NCI-H128 (cell line): ENCODE measurements around the gene DOK7.

ENCODE experiments used
- DNase-seq: peaks from one replicate; lab custom pipeline; 2025; ENCODE audit not compliant: unreplicated experiment; lab: John Stamatoyannopoulos, UW

The DOK7 gene

DNA sequence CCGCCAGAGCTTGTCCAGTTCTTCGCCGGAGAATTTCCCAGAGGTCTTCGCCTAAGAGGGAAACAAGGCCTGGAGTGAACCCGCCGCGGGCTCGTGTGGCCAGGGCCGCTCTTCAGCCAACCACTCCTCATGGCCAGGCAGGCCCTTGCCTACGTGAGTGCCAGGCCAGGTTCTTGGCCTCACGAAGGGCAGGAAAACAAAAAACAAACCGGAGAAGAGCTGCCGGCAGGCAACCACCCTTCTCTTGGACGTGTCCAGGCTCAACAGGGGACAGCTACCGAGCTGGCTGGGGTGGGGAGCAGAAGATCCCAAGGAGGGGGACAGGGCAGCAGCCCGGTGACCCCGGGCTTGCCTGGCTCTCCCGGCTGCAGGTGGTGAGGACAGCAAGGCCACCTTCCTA, 55.8 kb downstream of the DOK7 start:
- no peak for DNase-seq

DNA sequence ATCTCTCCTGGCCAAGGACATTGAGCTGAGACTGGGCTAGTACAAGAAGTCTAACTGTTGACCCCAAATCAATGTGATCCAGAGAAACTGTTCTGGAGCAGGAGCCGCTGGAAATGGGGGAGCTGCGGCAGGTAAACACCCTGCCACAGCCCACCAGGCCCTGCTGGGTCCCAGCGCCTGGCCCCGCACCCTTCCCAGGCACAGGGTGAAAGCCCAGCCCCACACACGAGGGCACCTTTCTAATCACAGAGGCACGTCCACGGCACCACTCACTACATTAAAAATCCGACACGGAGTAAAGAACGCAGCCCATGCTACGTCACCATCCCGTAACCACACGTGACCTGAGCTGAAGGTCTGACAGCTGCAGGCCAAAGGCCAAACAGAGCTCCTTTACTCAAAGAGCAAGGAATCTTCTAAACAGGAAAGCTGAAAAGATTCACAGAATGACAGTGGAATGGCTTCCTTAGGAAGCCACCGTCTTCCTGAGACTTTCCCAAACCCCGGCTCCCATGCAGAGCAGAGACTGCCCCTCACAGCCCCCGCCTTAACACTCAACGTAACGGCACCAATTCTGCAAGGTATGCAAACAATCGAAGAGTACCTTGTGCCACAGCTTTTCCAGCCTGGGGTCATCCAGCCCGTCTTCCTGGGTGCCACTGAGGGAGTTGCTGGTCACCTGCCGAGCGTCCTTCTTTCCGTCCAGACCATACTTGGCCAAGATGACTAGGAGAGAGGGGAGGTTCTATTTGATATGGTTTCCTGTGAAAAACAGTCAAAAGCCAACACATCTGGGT, 56.6 kb downstream of the DOK7 start:
- DNase-seq: no peak

DNA sequence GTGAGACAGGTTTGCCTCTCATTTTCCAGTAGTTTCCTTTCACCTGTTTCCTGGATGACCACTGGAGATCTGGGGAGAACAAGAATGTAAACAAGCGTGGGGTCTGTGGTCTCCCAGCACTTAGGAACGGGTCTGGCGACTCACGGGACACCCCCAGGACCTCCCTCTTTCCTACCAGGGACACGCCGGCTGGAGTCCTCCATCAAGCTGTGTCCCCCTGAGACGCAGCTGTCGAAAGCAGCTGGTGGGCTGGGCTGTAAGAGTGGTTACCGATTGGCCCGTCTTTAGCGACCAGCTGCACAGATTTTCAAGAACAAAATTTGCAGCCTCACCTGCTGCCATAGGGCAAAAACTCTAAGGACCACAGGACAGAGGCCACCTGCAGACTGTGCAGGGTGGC, 57.2 kb downstream of the DOK7 start:
- DNase-seq: no peak

DNA sequence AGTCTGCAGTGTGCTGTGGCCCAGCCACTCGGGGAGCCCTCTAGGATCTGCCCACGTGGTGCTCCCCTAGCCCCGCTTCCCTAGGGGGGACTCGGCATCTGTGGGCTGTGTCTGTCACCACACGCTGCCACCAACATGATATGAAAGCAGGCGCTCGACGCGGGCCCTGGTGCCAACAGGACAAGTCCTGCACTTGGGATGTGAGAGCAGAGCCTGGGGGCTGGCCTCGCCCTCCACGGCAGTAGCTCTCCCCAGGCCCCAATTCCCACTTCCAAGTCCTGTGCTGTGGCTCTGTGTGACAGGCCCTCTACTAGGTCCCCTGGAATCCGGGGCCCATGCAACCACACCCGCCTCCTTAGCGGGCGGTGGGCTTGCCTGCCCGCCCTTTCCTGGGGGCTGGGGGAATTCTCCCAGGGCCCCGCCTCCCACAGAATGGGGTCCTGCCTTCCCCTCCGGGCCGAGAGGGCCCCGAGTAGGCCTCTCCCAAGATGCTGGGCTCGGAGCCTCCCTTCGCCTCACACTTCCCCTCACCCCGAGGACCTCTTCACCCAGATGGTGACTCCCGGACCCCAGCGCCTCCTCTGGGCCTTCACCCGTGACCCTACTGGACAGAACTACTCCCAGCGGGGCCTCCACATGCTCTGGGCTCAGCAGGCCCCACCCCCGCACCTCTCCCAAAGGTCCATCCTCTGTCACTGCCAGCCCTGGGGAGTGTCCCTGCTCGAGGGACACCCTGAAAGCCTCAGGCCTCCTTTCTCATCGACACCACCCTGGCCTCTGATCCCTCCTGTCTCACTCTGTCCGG, 57.9 kb downstream of the DOK7 start:
- no peak for DNase-seq

DNA sequence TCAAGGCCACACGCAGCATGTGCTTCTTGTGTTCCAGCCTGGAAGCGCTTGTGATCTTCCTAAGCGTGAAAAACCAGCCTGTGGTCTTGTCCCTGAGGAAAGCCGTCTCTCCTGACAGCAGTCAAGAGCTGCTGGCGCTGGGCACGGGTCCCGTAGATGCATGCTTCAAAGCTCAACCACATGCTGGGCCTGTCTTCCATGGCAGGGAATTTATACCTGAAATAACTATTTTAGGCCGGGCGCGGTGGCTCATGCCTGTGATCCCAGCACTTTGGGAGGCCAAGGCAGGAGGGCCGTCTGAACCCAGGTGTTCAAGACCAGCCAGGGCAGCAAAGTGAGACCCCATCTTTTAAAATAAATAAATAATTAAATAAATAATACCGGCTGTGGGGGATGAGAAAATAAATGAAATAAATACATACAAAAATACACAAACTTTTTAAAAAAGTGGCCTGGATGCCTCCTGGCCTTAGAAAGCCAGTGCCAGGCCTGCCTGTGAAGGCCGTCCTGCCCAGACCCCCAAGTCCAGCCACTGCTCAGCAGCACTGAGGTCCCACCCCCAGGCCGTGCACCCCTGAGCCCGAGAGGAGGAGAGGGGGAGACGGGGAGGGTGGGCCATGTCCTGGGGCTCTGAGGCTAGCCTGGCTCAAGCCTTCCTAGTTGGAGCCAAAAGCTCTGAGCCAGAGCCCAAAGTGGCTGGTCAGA, 58.7 kb downstream of the DOK7 start:
- DNase-seq: no peak

DNA sequence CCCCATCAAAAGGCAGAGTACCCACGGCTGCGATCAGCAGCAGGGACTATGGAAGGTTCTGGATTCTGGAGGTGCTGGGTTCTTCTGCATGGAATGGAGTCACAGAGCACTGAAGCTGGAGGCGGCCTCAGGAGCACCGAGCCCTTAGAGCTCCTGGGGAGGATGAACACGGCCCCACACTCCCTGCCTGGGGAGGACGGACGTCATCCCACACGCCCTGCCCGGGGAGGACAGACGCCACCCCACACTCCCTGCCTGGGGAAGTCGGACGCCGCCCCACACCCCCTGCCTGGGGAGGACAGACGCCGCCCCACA, 59.2 kb downstream of the DOK7 start:
- DNase-seq: no peak

DNA sequence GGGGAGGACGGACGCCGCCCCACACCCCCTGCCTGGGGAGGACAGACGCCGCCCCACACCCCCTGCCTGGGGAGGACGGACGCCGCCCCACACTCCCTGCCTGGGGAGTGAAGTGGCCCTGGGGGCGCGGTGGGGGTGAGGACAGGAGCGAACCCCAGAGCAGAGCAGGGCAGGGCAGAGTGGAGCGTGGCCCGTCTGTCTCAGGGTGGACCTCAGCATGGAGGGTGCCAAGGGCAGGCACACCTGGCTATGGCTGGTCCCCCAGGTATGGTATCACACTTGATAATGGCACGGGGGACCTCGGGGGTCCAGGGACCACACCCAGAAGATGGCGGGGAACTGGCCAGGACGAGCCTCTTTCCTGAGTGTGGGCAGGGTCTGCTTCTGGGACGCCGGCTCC, 59.5 kb downstream of the DOK7 start:
- no peak for DNase-seq

DNA sequence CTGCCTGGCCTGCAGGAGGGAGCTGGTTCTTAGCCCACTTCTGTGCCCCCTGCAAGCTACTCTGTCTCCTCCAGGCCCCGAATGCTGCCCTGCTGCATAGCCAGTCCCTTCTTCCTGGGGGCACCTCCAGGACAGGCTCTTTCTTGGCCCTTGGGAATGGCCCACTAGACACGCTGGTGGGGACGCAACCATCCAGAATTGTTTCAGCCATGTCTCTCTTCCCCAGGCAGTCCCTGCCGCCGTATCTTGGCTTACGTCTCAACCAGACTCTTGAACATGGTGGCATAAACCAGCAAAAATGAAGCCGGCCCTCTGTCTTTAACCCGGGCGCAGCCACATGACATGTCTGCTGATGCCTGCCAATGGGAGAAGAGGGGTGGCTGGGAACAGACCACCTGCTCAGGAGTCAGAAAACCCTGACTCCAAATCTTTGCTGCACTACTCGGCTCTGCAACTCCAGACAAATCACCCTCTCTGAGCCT, 60.1 kb downstream of the DOK7 start:
- no peak for DNase-seq

DNA sequence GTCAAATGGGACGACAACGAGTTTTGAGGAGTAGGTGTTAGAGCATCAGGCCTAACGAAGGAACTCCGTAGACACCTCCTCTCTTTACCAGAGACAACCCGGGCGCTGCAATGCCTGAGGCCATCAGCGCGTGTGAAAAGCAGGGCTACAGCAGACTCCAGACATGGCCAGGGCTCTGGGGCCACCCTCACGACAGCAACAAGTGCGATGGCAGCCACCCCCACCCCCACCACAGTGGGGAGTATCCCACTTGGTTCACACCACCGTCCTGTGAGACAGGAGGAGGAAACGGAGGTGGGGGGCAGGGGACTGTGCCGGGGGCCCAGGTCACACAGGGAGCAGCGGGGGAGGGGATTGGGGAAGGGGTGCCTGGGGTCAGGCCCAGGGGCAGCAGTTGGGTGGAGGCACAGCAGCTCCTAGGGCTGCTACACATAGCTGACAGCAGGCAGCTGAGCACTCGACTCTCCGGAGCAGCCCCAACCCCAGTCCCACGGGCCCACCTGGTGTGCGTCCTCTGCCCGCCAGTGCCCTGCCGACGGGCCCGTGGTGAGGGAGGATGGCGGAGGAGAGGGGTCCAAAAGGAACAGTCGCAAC, 60.6 kb downstream of the DOK7 start:
- no peak for DNase-seq

DNA sequence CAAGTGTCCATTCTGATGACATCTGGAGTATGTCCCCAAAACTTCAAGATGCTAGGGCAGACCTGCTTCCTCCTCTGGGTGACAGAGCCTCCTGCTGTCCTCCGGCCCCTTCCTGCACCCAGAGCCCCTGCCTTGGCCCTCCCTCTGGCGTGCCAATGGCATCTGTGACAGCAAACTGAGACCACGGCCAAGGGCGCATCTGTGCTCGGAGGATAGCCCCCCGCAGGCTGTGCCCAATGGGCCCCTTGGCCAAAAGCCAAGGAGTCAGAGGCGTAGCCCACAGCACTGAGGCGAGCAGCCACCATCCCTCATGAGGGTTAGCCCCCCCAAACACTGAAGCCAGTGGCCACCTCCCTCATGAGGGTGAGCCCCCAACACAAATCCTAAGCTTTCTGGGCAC, 61.2 kb downstream of the DOK7 start:
- no peak for DNase-seq

DNA sequence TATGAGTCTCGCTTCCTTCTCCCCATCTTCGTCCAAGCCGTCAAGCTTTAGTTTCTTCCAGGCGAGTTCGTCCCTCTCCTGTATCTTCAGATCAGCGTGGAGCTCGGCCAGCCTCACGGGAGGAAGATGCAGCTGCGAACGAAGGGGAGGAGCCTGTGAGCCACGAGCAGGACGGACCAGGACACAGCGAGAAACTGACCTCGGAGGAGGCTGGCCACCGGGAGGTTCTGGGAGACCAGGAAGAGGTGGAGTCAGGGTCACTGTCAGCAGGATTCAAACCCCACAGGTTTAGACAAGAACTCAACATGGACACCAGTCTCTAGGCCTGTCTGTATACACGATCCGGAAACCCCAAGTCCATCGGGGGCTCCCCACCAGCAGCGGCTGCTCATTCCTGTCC, 61.8 kb downstream of the DOK7 start:
- no peak for DNase-seq

DNA sequence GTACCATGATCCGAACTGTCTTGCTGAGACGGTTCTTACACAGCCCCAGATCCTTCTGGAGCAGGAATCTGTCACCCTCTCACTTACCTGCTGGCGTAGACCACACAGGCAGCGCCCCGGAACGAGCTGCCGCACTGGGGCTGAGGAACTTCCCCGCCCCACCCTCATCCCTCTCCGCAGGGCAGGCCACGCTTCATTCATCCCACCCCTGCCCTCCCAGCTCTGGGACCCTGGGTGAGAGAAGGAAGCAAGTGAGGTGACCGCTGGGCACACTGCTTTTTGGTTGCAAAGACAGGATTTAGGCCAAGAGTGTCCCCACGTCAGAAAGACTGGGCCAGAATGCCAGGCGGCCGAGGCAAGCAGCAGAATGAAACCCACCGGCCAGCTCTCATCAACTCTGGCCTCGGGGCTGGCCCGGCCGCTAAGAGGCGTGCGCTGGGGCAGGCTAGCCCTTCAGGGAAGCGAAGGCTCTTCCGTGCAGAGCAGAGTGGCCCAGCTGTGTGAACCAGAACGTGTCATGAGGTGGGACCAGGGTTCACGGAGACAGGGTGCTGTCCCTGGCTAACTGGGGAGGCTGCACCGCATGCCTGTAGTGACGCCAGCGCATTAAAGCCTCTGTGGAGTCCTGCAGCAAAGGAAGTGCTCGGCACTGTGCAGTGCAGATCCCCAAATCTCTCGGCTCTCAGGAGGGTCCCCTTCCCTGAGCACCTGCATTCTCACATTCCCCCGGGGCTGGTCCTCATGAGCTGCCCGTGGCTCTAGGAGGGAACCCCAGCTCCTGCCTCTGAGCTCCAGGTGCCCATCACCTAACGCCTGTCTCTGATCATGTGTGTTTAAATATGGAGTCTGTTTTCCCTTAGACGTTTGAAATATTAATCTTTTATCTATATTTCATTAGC, 62.7 kb downstream of the DOK7 start:
- DNase-seq: no peak

DNA sequence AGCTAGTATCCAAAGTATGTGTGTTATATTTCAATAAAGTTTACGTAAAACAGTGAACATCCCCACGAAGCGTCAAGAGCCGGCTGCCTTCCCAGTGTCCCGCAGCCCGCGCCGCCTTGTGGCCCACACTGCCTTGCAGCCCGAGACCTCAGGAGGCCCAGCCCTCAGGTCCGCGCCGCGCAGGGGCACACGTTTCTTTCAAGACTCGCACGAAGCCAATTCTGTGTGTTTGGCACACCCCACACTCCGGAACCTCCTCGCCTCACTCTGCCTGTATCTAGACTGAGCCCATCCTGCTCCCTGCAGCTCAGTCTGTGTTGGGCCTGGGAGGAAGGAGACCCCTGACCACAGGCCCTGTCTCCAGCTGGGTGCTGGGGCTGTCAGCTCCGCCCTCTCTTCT, 63.4 kb downstream of the DOK7 start:
- no peak for DNase-seq

DNA sequence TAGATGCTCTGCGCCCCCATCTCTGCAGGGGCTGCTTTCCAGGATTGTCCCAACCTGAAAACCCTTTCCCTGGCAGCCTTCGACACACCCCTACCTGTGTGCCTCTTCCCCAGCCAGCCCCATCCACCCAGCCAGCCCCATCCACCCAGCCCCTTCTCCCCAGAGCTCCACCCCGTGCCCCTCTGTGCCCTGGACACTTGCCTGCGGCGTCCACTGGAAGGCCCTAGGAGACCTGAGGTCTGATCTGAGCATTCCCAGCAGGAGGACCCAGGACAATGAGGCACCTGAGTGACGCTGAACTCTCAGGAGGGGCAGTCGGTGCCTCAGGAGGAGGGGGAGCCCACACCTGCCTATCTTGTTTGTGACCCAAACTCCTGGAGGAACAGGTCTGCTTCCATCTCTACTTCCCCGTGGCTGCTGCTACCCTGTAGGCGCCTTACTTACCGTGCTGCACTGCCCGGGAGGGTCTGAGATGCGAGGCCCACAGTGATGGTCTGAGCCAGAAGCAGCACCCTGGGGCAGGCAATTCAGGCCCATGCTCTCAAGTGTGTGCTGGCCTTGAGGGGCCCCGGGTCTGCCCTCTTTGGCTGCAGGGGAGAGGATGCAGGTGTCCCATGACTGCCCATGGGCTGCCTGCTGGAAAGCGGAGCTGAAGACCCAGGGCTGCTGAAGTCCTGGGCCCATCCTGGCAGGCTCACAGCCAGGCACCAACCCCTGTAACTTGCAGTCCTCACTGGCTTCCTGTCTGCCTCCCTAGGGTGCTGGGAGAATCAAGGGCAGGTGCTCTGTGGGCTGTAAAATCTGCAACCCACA, 64.2 kb downstream of the DOK7 start:
- no peak for DNase-seq

DNA sequence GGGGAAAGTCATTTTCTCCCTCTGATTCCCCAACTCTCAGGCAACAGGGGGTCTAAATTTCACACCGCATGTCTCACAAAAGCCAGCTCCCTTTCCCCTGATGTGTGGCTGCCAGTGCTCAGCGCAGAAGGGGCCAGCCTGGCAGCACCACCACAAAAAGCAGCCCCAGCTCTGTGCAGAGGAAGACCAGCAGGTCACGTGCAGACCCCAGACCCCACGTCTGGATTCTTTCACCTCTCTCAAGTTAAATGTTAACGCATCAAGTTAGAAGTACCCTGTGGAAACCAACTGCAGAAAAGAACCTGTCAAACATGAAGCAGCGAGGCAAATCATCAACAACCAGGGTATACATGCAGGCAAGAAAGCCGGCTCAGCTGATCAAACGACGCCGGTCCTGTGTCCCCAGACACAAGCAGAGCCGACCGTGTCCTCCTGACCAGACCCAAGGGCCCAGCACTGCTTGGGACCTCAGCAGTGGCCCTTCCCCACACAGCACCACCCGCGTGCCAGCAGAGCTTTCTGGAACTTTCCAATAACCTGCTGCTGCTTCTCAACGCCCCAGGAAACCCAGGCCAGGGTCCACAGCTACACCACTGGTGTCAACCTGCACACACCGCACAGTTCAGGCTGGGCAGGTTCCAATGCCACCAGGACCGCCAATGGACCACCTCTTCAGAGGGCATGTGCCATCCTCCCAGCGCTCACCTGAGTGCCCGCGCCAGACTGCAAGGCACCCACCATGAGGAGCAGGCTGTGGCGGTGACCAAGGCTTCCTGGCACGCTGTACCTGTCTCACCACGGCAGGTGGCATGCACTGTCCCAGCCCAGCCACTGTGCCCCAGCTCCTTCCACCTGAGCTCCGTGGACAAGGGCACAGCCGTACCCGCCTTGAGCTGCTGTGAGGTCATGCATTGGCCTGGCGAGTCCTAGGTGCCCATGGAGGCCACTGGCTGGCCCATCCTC, 65.1 kb downstream of the DOK7 start:
- no peak for DNase-seq

DNA sequence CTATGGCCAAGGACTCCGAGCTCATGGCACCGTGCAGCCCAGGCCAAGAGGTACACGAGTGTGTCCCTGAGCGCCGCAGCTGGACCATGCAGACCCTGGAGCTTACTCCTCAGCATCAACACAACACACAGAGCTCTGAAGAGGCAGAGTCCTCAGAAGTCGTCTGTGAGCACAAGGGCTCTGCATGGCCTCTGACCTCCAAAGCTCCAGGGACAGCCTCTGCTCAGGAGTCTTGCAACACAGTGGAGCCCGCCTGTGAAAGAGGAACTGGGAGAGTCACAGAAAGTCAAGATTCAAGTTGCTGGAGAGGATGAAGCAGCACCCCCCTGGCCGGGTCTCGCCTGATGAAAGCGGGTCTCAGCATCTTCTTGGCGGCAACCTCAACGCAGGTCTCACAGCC, 66.3 kb downstream of the DOK7 start:
- DNase-seq: no peak

DNA sequence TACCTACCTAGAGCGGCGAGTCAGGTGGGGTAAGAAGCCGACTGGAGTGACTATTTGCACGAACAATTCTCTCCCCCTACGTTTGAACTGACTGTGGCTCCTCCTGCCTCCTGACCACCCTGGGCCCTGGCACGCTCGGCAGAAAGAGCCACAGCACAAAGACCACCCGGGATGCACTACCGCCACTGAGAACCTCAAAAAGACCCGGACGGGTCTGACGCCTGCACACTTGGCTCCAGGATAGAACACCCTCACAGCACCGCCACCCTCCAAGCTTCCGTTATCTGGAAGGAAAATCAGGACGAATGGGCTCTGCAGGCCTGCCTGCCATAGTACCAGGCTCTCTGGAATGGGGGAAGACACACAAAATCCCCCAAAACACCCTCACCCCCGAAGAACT, 66.9 kb downstream of the DOK7 start:
- DNase-seq: no peak

DNA sequence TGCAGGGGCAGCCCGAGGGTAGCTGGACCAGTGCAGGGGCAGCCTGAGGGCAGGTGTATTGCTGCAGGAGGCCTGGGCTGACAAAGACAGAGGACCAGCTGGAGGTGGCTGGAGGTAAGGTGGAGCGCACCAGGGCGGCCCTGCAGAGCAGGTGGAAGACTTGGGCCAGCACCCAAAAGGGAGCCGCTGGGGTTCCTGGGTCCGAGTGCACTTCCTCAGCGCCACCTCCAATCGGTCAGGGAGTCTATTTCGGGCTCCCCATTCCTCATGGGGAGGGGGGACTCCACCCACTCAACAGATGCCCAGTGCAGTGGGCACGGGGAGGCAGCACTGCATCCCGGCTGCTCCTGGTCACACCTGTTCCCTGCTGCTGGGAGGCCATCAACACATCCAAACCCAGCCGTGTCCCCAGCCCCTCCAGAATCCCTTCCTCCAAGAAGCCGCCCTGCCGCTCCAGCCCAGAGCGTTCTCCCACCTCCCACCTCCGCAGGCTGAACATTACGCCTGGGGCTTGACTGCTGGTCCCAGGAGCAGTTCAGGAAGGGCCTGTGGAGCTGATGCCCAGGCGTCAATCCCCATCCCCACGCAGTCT, 67.7 kb downstream of the DOK7 start:
- no peak for DNase-seq
